Stomach (tissue), 4 donors: ENCODE results near the gene TMEM186.
"Not testable (repeated sequence)": the region's sequence is repeated elsewhere in the genome, so short reads cannot be mapped to it uniquely, and the experiment has no call there.

Experiments used
- EP300 ChIP-seq: sonication (generic); formaldehyde crosslinking; IDR thresholded peaks from one replicate; pipeline ENCODE4 v1.6.1; 2017; ENCODE audit warnings: antibody characterized with exemption
- POLR2A ChIP-seq, 4 donors: fragments of 450-650 bp; IDR thresholded peaks; one replicate each; pipeline ENCODE4 v1.6.1; 2016; ENCODE audit warnings: antibody characterized with exemption in 4 of 4, control low read depth in 2 of 4, mild to moderate bottlenecking in 1 of 4, moderate library complexity in 1 of 4
- POLR2AphosphoS5 ChIP-seq, 3 donors: sonication (generic); formaldehyde crosslinking; IDR thresholded peaks; one replicate each; pipeline ENCODE4 v1.6.1; 2016; ENCODE audit warnings: antibody characterized with exemption in 3 of 3

DNA sequence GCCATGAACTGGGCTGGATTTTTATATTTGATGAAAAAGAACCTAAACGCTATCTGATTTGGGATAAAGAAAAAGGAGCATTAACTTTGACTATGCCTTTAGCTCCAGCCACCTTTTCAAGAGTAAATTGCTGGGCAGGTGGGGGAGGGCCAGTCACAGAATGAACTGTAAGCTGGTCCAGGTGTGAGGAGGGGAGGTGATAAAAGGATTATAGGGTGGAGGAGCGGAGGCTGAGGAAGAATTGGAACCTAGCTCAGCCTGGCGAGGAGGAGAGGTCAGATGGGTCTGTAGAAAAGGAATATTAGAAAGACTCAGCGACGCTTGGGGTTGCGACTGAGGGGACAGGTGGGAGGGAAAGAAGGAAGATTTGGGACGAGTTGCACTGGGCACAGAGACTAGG is 39.4 kb upstream of the TMEM186 start:
- TF ChIP-seq EP300; POLR2AphosphoS5 (IDR thresholded peaks at IDR 0.05); POLR2A (IDR thresholded peaks at IDR 0.05): not testable (repeated sequence)
